Retinal pigment epithelial cell (primary cell): Measurements from ENCODE around the gene GBGT1.

Experiments used
- DNase-seq: peaks from one replicate; pipeline ENCODE4 v3.0.0-alpha.2; 2010; ENCODE audit warnings: low read depth
- H3K4me3 ChIP-seq: 2 replicates; pipeline ENCODE4 v1.5.1; 2011; ENCODE audit warnings: mild to moderate bottlenecking, low read length, control low read depth, moderate library complexity
- CTCF ChIP-seq: conservative IDR thresholded peaks from 2 replicates; pipeline ENCODE4 v1.5.1; 2011; ENCODE audit warnings: low read depth, low read length, control low read depth, inconsistent platforms

Gene GBGT1

GRCh38 chr9:133107961-133108793 lies 55.5 kb downstream of the GBGT1 start:
- no peak for DNase-seq
- TF ChIP-seq CTCF, result no peak
- H3K4me3 ChIP-seq, result no peak overlapping the region

- no peak overlapping the region for H3K4me3 ChIP-seq
- no peak for TF ChIP-seq CTCF
- no peak for DNase-seq
Measured at GRCh38 chr9:133107245-133107722, 56.4 kb downstream of the GBGT1 start.

GRCh38 chr9:133106511-133107244 lies 57.0 kb downstream of the GBGT1 start:
- DNase-seq, result no peak
- TF ChIP-seq CTCF, result no peak
- no peak overlapping the region for H3K4me3 ChIP-seq

GRCh38 chr9:133105461-133105770 lies 58.3 kb downstream of the GBGT1 start:
- TF ChIP-seq CTCF, result no peak
- no peak for DNase-seq
- no peak overlapping the region for H3K4me3 ChIP-seq

GRCh38 chr9:133104718-133105460 lies 58.8 kb downstream of the GBGT1 start:
- no peak for DNase-seq
- no peak for TF ChIP-seq CTCF
- H3K4me3 ChIP-seq, result no peak overlapping the region

- no peak for TF ChIP-seq CTCF
- no peak for DNase-seq
- no peak overlapping the region for H3K4me3 ChIP-seq
Measured at GRCh38 chr9:133103987-133104505, 59.7 kb downstream of the GBGT1 start.
